HG02938 (cell line): ENCODE data around the gene CLDN19.
"Not testable (repeated sequence)": the region's sequence is repeated elsewhere in the genome, so short reads cannot be mapped to it uniquely, and the experiment has no call there.

Experiments
- ATAC-seq: cut with Tn5 transposase; IDR thresholded peaks from one replicate; pipeline ENCODE4 v1.9.1; 2021; ENCODE audit warnings: mild to moderate bottlenecking, moderate library complexity; ENCODE audit not compliant: unreplicated experiment

The CLDN19 gene

GRCh38 chr1:42740851-42741580 lies 980 bp upstream of the CLDN19 start:
- ATAC-seq = no peak

- ATAC-seq = no peak
Measured at GRCh38 chr1:42738678-42739226, 1.3 kb downstream of the CLDN19 start.

- no peak for ATAC-seq
Measured at GRCh38 chr1:42737986-42738677, 1.9 kb downstream of the CLDN19 start.

GRCh38 chr1:42737257-42737656 lies 2.8 kb downstream of the CLDN19 start:
- no peak for ATAC-seq

GRCh38 chr1:42736571-42737200 lies 3.4 kb downstream of the CLDN19 start:
- no peak for ATAC-seq

GRCh38 chr1:42736152-42736551 lies 3.9 kb downstream of the CLDN19 start:
- ATAC-seq = no peak

- no peak for ATAC-seq
Measured at GRCh38 chr1:42735477-42736105, 4.4 kb downstream of the CLDN19 start.

GRCh38 chr1:42735056-42735455 lies 5.0 kb downstream of the CLDN19 start:
- ATAC-seq = no peak

- no peak for ATAC-seq
Measured at GRCh38 chr1:42734201-42735035, 5.6 kb downstream of the CLDN19 start.

GRCh38 chr1:42733415-42734200 lies 6.4 kb downstream of the CLDN19 start:
- ATAC-seq = no peak

- no peak for ATAC-seq
Measured at GRCh38 chr1:42732126-42732680, 7.8 kb downstream of the CLDN19 start.

- ATAC-seq = no peak
Measured at GRCh38 chr1:42731585-42731984, 8.5 kb downstream of the CLDN19 start.

GRCh38 chr1:42730988-42731387 lies 9.0 kb downstream of the CLDN19 start:
- no peak for ATAC-seq

- ATAC-seq = no peak
Measured at GRCh38 chr1:42730002-42730401, 10.0 kb downstream of the CLDN19 start.

GRCh38 chr1:42725820-42726219 lies 14.2 kb downstream of the CLDN19 start:
- ATAC-seq = not testable (repeated sequence)

GRCh38 chr1:42723511-42723910 lies 16.5 kb downstream of the CLDN19 start:
- ATAC-seq = no peak

- not testable (repeated sequence) for ATAC-seq
Measured at GRCh38 chr1:42722403-42722802, 17.6 kb downstream of the CLDN19 start.

- no peak for ATAC-seq
Measured at GRCh38 chr1:42721926-42722325, 18.1 kb downstream of the CLDN19 start.

GRCh38 chr1:42720868-42721267 lies 19.2 kb downstream of the CLDN19 start:
- ATAC-seq = no peak
